Spleen (tissue), 7 donors: Measurements from ENCODE around the gene RAPSN.

ENCODE experiments used
- POLR2A ChIP-seq, 3 donors: fragments of 450-650 bp; IDR thresholded peaks; one replicate each; pipeline ENCODE4 v1.5.1; 2017; ENCODE audit warnings: antibody characterized with exemption in 3 of 3, mild to moderate bottlenecking in 1 of 3
- POLR2AphosphoS5 ChIP-seq, 3 donors: sonication (generic); formaldehyde crosslinking; IDR thresholded peaks; one replicate each; pipeline ENCODE4 v1.5.1; 2017; ENCODE audit warnings: antibody characterized with exemption in 3 of 3
- TF ChIP-seq, protein P1 (sequence below), 11 experiments: fragments of 200-600 bp in 7 of 11; fragments of 450-650 bp in 4 of 11; sonication (generic) in 4 of 11; IDR thresholded peaks in 8 of 11; conservative IDR thresholded peaks in 3 of 11; 1 replicate in 7 of 11; 2 replicates in 4 of 11; pipeline versions ENCODE4 v1.4.0 to v1.8.0; 2016 to 2021; ENCODE audit warnings: antibody characterized with exemption in 11 of 11, inconsistent platforms in 4 of 11, mild to moderate bottlenecking in 1 of 11
- donor health status: DM: no; HTN: no; CAD: no; lungs with moderate emphysema.
- donor health status: DM: no; HTN: no; CAD: no.
- donor health status: DM: no; HTN: no; CAD: no.

DNA sequence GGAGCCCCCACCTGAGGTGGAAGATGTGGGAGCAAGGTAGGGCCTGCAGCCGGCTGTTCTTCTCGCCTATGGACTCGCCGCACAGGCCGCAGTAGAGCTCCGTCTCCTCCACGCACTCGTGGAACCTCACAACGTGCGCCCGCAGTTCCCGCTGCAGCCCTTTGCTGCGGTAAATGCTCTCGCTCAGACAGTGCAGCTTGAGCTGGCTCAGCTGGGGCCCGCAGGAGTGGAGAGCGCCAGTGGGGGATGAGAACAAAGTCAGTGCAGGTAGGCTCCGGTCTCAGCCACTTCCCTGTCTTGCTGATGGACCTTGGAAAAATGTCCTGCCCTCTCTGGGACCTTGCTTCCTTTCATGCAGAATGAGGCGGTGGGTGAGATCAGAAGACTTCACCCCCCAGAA is 10.2 kb downstream of the RAPSN start:
- TF ChIP-seq, protein P1, sequence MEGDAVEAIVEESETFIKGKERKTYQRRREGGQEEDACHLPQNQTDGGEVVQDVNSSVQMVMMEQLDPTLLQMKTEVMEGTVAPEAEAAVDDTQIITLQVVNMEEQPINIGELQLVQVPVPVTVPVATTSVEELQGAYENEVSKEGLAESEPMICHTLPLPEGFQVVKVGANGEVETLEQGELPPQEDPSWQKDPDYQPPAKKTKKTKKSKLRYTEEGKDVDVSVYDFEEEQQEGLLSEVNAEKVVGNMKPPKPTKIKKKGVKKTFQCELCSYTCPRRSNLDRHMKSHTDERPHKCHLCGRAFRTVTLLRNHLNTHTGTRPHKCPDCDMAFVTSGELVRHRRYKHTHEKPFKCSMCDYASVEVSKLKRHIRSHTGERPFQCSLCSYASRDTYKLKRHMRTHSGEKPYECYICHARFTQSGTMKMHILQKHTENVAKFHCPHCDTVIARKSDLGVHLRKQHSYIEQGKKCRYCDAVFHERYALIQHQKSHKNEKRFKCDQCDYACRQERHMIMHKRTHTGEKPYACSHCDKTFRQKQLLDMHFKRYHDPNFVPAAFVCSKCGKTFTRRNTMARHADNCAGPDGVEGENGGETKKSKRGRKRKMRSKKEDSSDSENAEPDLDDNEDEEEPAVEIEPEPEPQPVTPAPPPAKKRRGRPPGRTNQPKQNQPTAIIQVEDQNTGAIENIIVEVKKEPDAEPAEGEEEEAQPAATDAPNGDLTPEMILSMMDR (IDR thresholded peaks at IDR 0.05 in 8 of 11, conservative IDR thresholded peaks at IDR 0.05 in 3 of 11) = no peak
- no peak for TF ChIP-seq POLR2A (IDR thresholded peaks at IDR 0.05)
- TF ChIP-seq POLR2AphosphoS5 (IDR thresholded peaks at IDR 0.05) = no peak
